ENCODE data around the gene ALKBH5. TPM values are rescaled to one million over a fixed set of nuclear protein-coding genes. Genes with fewer than 3 reads are reported as not detected.

Gene ALKBH5
- total RNA-seq, 1 donor from 2014 or later = 108 TPM

- Mint-ChIP-seq H3K27ac (ENCODE audit: unreplicated experiment) (no peak overlapping the region), H3K27me3 (ENCODE audit: low read depth) (peaks cover 2% of the 10 kb centered on the region)
Observed at GRCh38 chr17:18157354-18157985, 26.2 kb upstream of the ALKBH5 start.

GRCh38 chr17:18158022-18158600, 25.5 kb upstream of the ALKBH5 start:
- Mint-ChIP-seq H3K36me3 (ENCODE audit: low read depth) (no peaks in the 10 kb centered on the region), H3K4me3 (ENCODE audit: unreplicated experiment) (no peak overlapping the region), H3K9me3 (ENCODE audit: low read depth) (no peaks in the 10 kb centered on the region), H3K27me3 (ENCODE audit: low read depth) (peaks cover 2% of the 10 kb centered on the region), H3K27ac (ENCODE audit: unreplicated experiment) (no peak overlapping the region), H3K4me1 (ENCODE audit: low read depth) (peaks cover 3% of the 10 kb centered on the region)
- no peak for DNase-seq (ENCODE audit: low spot score)
- no peak for TF ChIP-seq CTCF (IDR thresholded peaks at IDR 0.05)

More at GRCh38 chr17:18157354-18157985, 26.2 kb upstream of the ALKBH5 start:
- no peak for DNase-seq (ENCODE audit: low spot score)
- no peaks in the 10 kb centered on the region for H3K36me3 Mint-ChIP-seq (ENCODE audit: low read depth)
- H3K9me3 Mint-ChIP-seq (ENCODE audit: low read depth) = no peaks in the 10 kb centered on the region
- TF ChIP-seq CTCF (IDR thresholded peaks at IDR 0.05) = no peak
- H3K4me3 Mint-ChIP-seq (ENCODE audit: unreplicated experiment) = no peak overlapping the region
- peaks cover 3% of the 10 kb centered on the region for H3K4me1 Mint-ChIP-seq (ENCODE audit: low read depth)

GRCh38 chr17:18159551-18160120, 24.0 kb upstream of the ALKBH5 start:
- H3K27me3 Mint-ChIP-seq (ENCODE audit: low read depth) = peaks cover 2% of the 10 kb centered on the region
- no peak overlapping the region for H3K27ac Mint-ChIP-seq (ENCODE audit: unreplicated experiment)
- TF ChIP-seq CTCF (IDR thresholded peaks at IDR 0.05) = no peak
- H3K4me1 Mint-ChIP-seq (ENCODE audit: low read depth) = no peaks in the 10 kb centered on the region
- H3K36me3 Mint-ChIP-seq (ENCODE audit: low read depth) = no peaks in the 10 kb centered on the region
- H3K9me3 Mint-ChIP-seq (ENCODE audit: low read depth) = no peaks in the 10 kb centered on the region
- DNase-seq (ENCODE audit: low spot score) = no peak
- no peak overlapping the region for H3K4me3 Mint-ChIP-seq (ENCODE audit: unreplicated experiment)

- H3K9me3 Mint-ChIP-seq (ENCODE audit: low read depth) = no peaks in the 10 kb centered on the region
- no peaks in the 10 kb centered on the region for H3K36me3 Mint-ChIP-seq (ENCODE audit: low read depth)
- no peak overlapping the region for H3K27ac Mint-ChIP-seq (ENCODE audit: unreplicated experiment)
- H3K4me1 Mint-ChIP-seq (ENCODE audit: low read depth) = no peaks in the 10 kb centered on the region
- DNase-seq (ENCODE audit: low spot score) = no peak
- H3K4me3 Mint-ChIP-seq (ENCODE audit: unreplicated experiment) = no peak overlapping the region
- TF ChIP-seq CTCF (IDR thresholded peaks at IDR 0.05) = no peak
- peaks cover 2% of the 10 kb centered on the region for H3K27me3 Mint-ChIP-seq (ENCODE audit: low read depth)
Observed at GRCh38 chr17:18160128-18160856, 23.3 kb upstream of the ALKBH5 start.

All from chondrocyte (in vitro differentiated cells).